ENCODE results near the gene PIEZO2. TPM values are rescaled to one million over a fixed set of nuclear protein-coding genes. Genes with fewer than 3 reads are reported as not detected.
A peak's percentile ranks its signal among the peaks of the same experiment; 100 is the strongest.

Gene PIEZO2
- total and polyA plus RNA-seq, 9 donors: 2.0 to 8.5 (median 3.2) TPM

GRCh38 chr18:10860382-10860781 lies 289.0 kb downstream of the PIEZO2 start:
- no peaks in the 10 kb centered on the region for H3K36me3 ChIP-seq
- peak overlapping the region; percentile 48 to 49 for H3K27ac ChIP-seq
- H3K9me3 ChIP-seq: no peaks in the 10 kb centered on the region
- no peaks in the 10 kb centered on the region for H3K27me3 ChIP-seq
- intact Hi-C loops (cut with DNase I): no loop called here
- DNase-seq: no peak
- H3K4me1 ChIP-seq (ENCODE audit: insufficient read depth): peaks cover 8% of the 10 kb centered on the region
- TF ChIP-seq POLR2A (IDR thresholded peaks at IDR 0.05) (no peak), EP300 (IDR thresholded peaks at IDR 0.05) (no peak), CTCF (IDR thresholded peaks at IDR 0.05) (no peak)
- WGBS, 3 donors: 66 to 77% (median 66%) methylated on average over 4 of the region's 4 CpGs
- H3K4me3 ChIP-seq: no peak overlapping the region

GRCh38 chr18:10858477-10858876 lies 290.9 kb downstream of the PIEZO2 start:
- H3K36me3 ChIP-seq: no peaks in the 10 kb centered on the region
- H3K27me3 ChIP-seq: no peaks in the 10 kb centered on the region
- no peaks in the 10 kb centered on the region for H3K9me3 ChIP-seq
- H3K4me3 ChIP-seq: no peak overlapping the region
- no peak for DNase-seq
- peaks cover 8% of the 10 kb centered on the region for H3K4me1 ChIP-seq (ENCODE audit: insufficient read depth)
- 88 to 93% (median 93%) methylated on average over 4 of the region's 4 CpGs for WGBS, 3 donors
- H3K27ac ChIP-seq: no peak overlapping the region
- TF ChIP-seq POLR2A (IDR thresholded peaks at IDR 0.05) (no peak), EP300 (IDR thresholded peaks at IDR 0.05) (no peak), CTCF (IDR thresholded peaks at IDR 0.05) (no peak)
- intact Hi-C loops (cut with DNase I): loop anchor here in 3 of 4 donors (5.0 to 10.0 kb wide), 3 partner anchors 174 to 696 kb away; no protein-coding TSS in a partner anchor

- no peaks in the 10 kb centered on the region for H3K27me3 ChIP-seq
- DNase-seq: no peak
- H3K9me3 ChIP-seq: no peaks in the 10 kb centered on the region
- TF ChIP-seq POLR2A (IDR thresholded peaks at IDR 0.05) (no peak), CTCF (IDR thresholded peaks at IDR 0.05) (no peak), EP300 (IDR thresholded peaks at IDR 0.05) (no peak)
- peaks cover 4% of the 10 kb centered on the region for H3K4me1 ChIP-seq (ENCODE audit: insufficient read depth)
- no peak overlapping the region for H3K27ac ChIP-seq
- H3K4me3 ChIP-seq: no peak overlapping the region
- intact Hi-C loops (cut with DNase I): loop anchor here in 3 of 4 donors (5.0 to 10.0 kb wide), 3 partner anchors 176 to 699 kb away; no protein-coding TSS in a partner anchor
- 77 to 82% (median 81%) methylated on average over 5 of the region's 5 CpGs for WGBS, 3 donors
- no peaks in the 10 kb centered on the region for H3K36me3 ChIP-seq
These were observed 293.2 kb downstream of the PIEZO2 start for GRCh38 chr18:10856132-10856531.

GRCh38 chr18:10852385-10853303 lies 296.7 kb downstream of the PIEZO2 start:
- no peak for TF ChIP-seq POLR2A (IDR thresholded peaks at IDR 0.05)
- no peak for TF ChIP-seq EP300 (IDR thresholded peaks at IDR 0.05)
- no peak for TF ChIP-seq CTCF (IDR thresholded peaks at IDR 0.05)
- Histone ChIP-seq H3K27ac (no peak overlapping the region), H3K4me3 (no peak overlapping the region), H3K4me1 (ENCODE audit: insufficient read depth) (no peaks in the 10 kb centered on the region), H3K27me3 (no peaks in the 10 kb centered on the region), H3K9me3 (no peaks in the 10 kb centered on the region), H3K36me3 (no peaks in the 10 kb centered on the region)
- DNase-seq: no peak
- intact Hi-C loops (cut with DNase I): loop anchor here in 2 of 4 donors (5.0 to 10.0 kb wide), 3 partner anchors 190 to 702 kb away; no protein-coding TSS in a partner anchor
- WGBS, 3 donors: 85 to 88% (median 85%) methylated on average over 11 of the region's 11 CpGs

All from ovary (tissue), 9 donors.